DMS79 treated with DMSO at 0.1 percent for 48 hours (cell line): ENCODE results near the gene INVS.

Experiments used
- DNase-seq: peaks from one replicate; lab custom pipeline; 2025; lab: John Stamatoyannopoulos, UW

INVS gene

GRCh38 chr9:100277166-100277979 lies 178.3 kb downstream of the INVS start:
- DNase-seq = no peak

GRCh38 chr9:100281066-100281465 lies 182.0 kb downstream of the INVS start:
- DNase-seq = no peak

GRCh38 chr9:100281676-100282387 lies 182.8 kb downstream of the INVS start:
- DNase-seq = no peak

- DNase-seq = no peak
These were observed 183.3 kb downstream of the INVS start for GRCh38 chr9:100282388-100282719.

- no peak for DNase-seq
These were observed 185.2 kb downstream of the INVS start for GRCh38 chr9:100284247-100284646.

GRCh38 chr9:100285080-100285479 lies 186.0 kb downstream of the INVS start:
- no peak for DNase-seq

GRCh38 chr9:100285601-100286000 lies 186.6 kb downstream of the INVS start:
- DNase-seq = no peak

- no peak for DNase-seq
These were observed 187.2 kb downstream of the INVS start for GRCh38 chr9:100286257-100286656.

GRCh38 chr9:100287186-100287585 lies 188.1 kb downstream of the INVS start:
- DNase-seq = no peak

GRCh38 chr9:100290714-100291113 lies 191.7 kb downstream of the INVS start:
- no peak for DNase-seq

GRCh38 chr9:100292414-100292813 lies 193.4 kb downstream of the INVS start:
- no peak for DNase-seq

GRCh38 chr9:100294341-100294740 lies 195.3 kb downstream of the INVS start:
- DNase-seq = no peak

- no peak for DNase-seq
These were observed 195.8 kb downstream of the INVS start for GRCh38 chr9:100294806-100295205.

- DNase-seq = no peak
These were observed 196.2 kb downstream of the INVS start for GRCh38 chr9:100295240-100295639.

GRCh38 chr9:100296407-100296806 lies 197.4 kb downstream of the INVS start:
- no peak for DNase-seq

GRCh38 chr9:100298378-100298777 lies 199.3 kb downstream of the INVS start:
- DNase-seq = no peak

GRCh38 chr9:100303747-100304146 lies 204.7 kb downstream of the INVS start:
- DNase-seq = no peak

- DNase-seq = no peak
These were observed 207.2 kb downstream of the INVS start for GRCh38 chr9:100306283-100306682.

- DNase-seq = no peak
These were observed 208.0 kb downstream of the INVS start for GRCh38 chr9:100307080-100307479.

GRCh38 chr9:100308965-100309564 lies 210.0 kb downstream of the INVS start:
- no peak for DNase-seq

- DNase-seq = no peak
These were observed 210.9 kb downstream of the INVS start for GRCh38 chr9:100309992-100310391.

- no peak for DNase-seq
These were observed 216.5 kb downstream of the INVS start for GRCh38 chr9:100315561-100315960.

- no peak for DNase-seq
These were observed 218.7 kb downstream of the INVS start for GRCh38 chr9:100317706-100318105.
